Measurements from ENCODE around the gene LAMTOR5. TPM values are rescaled to one million over a fixed set of nuclear protein-coding genes. Genes with fewer than 3 reads are reported as not detected.

The LAMTOR5 gene
- total RNA-seq, 1 donor from 2014 or later = 266 TPM

DNA sequence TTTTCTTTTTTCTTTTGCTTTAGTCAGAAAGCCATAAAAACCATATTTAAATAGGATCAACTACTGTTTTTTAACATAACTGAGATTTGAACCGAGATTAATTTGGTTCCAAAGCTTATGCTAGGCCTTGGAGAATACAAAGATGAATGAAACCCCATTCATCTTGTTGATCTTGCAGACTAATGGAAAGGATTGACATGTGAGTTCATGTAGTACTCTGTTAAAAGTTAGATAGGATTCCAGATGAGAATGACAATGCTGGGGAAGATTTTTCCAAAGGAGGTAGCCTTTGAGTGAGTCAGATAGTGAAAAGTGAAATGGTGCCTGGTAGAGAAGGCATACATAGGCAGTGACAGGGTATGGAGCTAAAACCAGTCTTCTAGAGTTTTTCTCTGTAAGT, 45.6 kb downstream of the LAMTOR5 start:
- intact Hi-C loops (cut with micrococcal nuclease) = no loop called here
- Histone ChIP-seq H3K4me3 (no peak overlapping the region), H3K36me3 (peaks cover 47% of the 10 kb centered on the region), H3K27me3 (ENCODE audit: low read depth) (no peaks in the 10 kb centered on the region), H3K27ac (replicated peaks) (no peak overlapping the region), H3K9me3 (replicated peaks) (no peaks in the 10 kb centered on the region), H3K4me1 (peaks cover 14% of the 10 kb centered on the region)
- TF ChIP-seq, protein P1, sequence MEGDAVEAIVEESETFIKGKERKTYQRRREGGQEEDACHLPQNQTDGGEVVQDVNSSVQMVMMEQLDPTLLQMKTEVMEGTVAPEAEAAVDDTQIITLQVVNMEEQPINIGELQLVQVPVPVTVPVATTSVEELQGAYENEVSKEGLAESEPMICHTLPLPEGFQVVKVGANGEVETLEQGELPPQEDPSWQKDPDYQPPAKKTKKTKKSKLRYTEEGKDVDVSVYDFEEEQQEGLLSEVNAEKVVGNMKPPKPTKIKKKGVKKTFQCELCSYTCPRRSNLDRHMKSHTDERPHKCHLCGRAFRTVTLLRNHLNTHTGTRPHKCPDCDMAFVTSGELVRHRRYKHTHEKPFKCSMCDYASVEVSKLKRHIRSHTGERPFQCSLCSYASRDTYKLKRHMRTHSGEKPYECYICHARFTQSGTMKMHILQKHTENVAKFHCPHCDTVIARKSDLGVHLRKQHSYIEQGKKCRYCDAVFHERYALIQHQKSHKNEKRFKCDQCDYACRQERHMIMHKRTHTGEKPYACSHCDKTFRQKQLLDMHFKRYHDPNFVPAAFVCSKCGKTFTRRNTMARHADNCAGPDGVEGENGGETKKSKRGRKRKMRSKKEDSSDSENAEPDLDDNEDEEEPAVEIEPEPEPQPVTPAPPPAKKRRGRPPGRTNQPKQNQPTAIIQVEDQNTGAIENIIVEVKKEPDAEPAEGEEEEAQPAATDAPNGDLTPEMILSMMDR (IDR thresholded peaks at IDR 0.05; ENCODE audit: borderline replicate concordance) = no peak
- DNase-seq = no peak

DNA sequence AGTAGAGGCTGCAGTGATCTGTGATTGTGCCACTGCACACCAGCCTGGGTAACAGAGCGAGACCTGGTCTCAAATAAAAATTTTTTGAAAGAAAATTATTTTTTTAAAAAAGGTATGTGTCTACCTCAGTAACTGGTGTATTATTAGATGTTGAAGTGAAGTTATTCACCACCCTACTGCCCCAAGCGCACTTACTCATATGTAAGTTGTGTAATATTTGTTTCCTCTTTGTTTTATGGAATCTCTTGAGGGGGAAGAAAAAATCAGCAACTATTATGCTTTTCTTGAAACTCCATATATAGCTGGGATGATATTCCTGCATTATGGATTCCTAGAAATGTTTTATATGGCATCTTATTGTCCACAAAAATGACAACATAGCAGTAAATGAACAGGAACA, 47.1 kb downstream of the LAMTOR5 start:
- Histone ChIP-seq H3K9me3 (replicated peaks) (no peaks in the 10 kb centered on the region), H3K4me3 (no peak overlapping the region), H3K36me3 (peaks cover 42% of the 10 kb centered on the region), H3K4me1 (peaks cover 24% of the 10 kb centered on the region), H3K27me3 (ENCODE audit: low read depth) (no peaks in the 10 kb centered on the region), H3K27ac (replicated peaks) (no peak overlapping the region)
- intact Hi-C loops (cut with micrococcal nuclease) = no loop called here
- no peak for DNase-seq
- TF ChIP-seq, protein P1 (IDR thresholded peaks at IDR 0.05; ENCODE audit: borderline replicate concordance) = no peak

DNA sequence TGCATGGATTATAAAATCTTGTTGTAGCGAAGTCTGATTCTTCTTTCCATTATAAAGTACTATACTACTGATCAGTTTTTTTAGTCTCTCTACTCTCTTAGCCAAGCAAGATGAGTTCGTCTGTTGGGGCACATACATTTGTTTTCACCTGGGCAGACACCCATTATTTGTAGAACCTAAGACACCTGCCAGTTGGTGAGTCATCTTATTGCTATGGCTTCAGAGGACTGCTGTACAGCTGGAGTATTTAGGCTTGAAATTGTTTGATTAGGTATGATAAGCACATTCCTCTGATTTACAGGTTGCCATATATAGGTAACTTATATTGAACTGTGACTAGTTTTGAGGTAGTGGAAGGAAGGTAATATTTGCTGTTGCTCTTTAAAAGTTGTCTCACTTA, 51.1 kb downstream of the LAMTOR5 start:
- H3K27me3 ChIP-seq (ENCODE audit: low read depth) = no peaks in the 10 kb centered on the region
- no peak overlapping the region for H3K4me3 ChIP-seq
- intact Hi-C loops (cut with micrococcal nuclease) = no loop called here
- H3K36me3 ChIP-seq = peaks cover 15% of the 10 kb centered on the region
- DNase-seq = no peak
- H3K4me1 ChIP-seq = peaks cover 28% of the 10 kb centered on the region
- H3K27ac ChIP-seq (replicated peaks) = no peak overlapping the region
- TF ChIP-seq, protein P1 (IDR thresholded peaks at IDR 0.05; ENCODE audit: borderline replicate concordance) = no peak
- no peaks in the 10 kb centered on the region for H3K9me3 ChIP-seq (replicated peaks)

DNA sequence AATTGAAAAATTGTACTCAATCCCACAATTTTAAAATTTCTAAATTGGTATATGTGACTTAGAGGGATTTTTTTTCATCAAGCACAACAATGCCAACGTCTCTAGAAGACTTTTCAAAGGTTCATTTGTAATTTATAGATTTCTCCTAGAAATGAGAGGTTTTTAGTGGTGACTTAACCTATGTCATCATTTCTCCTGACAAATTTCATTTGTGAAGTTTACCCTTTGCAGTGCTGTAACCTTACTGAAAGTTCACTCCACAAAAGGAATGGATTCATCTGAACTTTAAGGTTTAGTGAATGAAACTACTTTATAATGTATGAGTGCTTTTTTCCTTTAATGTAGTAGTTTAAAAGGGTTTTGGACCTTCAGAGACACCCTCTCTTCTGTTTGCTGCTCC, 52.2 kb downstream of the LAMTOR5 start:
- H3K27ac ChIP-seq (replicated peaks) = no peak overlapping the region
- H3K4me3 ChIP-seq = no peak overlapping the region

More for the DNA sequence above, 52.2 kb downstream of the LAMTOR5 start:
- TF ChIP-seq, protein P1 (IDR thresholded peaks at IDR 0.05; ENCODE audit: borderline replicate concordance) = no peak
- Histone ChIP-seq H3K27me3 (ENCODE audit: low read depth) (no peaks in the 10 kb centered on the region), H3K36me3 (peaks cover 15% of the 10 kb centered on the region), H3K9me3 (replicated peaks) (no peaks in the 10 kb centered on the region), H3K4me1 (peaks cover 38% of the 10 kb centered on the region)
- DNase-seq = no peak
- intact Hi-C loops (cut with micrococcal nuclease) = no loop called here

Other genes starting within 250 kb of the LAMTOR5 start
- 6.1 TPM for gene KCNC4, start 197.4 kb downstream of the LAMTOR5 start, total RNA-seq
- gene RBM15, start 68.3 kb downstream of the LAMTOR5 start, total RNA-seq = 12.6 TPM
- gene SLC16A4, start 16.7 kb downstream of the LAMTOR5 start, total RNA-seq = 3.3 TPM
- not detected for gene PROK1, start 43.5 kb upstream of the LAMTOR5 start, total RNA-seq
- gene KCNA10, start 111.5 kb upstream of the LAMTOR5 start, total RNA-seq = not detected
- 0.71 TPM for gene KCNA2, start 198.7 kb upstream of the LAMTOR5 start, total RNA-seq

Data from left ventricle myocardium inferior (tissue), 1 donor.